ENCODE measurements around the gene SKIDA1.

The SKIDA1 gene

DNA sequence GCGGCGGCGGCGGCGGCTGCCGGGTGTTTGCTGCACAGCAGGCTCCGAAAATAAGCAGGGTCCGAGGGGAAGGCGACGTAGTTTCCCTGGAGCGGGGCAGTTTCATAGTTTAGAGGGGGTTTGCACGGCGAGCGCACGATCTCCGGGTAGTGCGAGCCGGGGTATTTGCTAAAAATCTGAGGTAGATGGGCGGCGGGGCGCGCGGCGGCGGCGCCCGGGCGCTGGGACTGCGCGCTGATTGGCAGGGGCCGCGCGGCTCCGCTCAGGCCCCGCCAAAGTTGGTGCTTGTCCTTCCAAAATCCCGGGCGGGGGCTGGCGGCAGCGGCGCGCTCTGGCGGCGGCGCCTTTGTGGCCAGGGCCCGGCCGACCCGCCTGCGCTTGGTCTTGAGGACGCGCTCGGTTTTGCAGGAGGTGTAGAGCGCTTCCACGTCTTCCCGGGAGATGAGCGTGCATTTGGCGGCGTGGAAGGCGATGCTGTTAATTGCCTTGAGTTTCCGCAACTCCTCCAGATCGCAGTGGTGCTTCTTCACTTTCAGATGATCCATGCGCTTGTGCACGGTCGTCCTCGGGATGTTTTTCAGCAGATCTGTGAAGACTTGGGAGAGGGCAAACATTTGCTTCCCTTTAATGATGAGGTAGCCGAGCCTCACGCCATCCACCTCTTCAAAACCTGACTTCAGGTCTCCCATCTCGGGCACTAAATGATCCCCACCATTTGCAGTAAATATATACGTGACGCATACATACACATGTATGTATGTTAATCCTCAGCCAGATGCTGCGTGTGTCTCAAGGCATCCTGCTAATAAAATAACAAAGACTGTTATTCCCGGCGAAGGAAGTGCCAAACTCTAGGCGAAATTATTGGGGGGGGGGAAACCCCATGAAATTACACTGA lies 8.1 kb downstream of the SKIDA1 start:
- in situ Hi-C loops (cut with MboI; ENCODE audit: low sequenced_read_pairs): no loop called here

DNA sequence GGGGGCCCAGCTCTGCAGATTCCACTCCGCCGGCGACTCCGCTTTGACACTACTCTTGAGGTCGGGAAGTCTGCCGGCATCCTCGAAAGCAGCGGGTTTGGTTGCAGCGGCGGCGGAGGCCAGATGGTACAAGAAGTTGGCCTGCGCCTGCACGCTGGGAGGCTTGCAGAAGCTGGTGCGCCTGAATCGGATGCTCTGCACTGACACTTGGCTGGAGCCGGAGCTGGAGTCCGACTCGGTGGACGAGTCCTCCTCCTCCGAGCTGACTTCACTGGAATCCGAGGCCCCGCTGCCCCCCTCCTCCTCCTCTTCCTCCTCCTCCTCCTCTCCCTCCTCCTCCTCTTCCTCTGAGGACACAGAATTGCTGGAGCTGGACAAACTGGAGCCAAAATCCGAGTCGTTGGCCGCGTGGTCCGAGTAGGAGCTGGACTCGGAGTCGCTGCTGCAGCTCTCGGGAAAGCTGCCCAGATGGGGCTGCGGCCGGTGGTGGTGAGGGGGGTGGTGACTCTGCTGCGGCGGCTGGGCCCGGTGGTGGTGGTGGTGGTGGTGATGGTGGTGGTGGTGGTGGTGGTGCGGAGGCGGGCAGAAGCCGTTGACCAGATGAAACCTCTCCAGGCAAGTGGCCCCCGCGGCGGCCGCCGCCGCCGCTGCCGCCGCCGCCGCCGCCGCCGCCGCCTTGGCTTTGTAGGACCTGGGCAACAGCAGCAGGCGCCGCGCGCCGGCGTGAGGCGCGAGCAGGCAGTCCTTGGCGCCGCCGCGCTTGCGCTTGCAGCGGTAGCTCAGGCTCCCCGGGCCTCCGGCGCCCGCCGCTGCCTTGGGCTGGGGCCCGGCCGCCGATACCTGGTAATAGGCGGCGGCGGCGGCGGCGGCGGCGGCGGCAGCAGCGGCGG lies 9.0 kb downstream of the SKIDA1 start:
- in situ Hi-C loops (cut with MboI; ENCODE audit: low sequenced_read_pairs): no loop called here

DNA sequence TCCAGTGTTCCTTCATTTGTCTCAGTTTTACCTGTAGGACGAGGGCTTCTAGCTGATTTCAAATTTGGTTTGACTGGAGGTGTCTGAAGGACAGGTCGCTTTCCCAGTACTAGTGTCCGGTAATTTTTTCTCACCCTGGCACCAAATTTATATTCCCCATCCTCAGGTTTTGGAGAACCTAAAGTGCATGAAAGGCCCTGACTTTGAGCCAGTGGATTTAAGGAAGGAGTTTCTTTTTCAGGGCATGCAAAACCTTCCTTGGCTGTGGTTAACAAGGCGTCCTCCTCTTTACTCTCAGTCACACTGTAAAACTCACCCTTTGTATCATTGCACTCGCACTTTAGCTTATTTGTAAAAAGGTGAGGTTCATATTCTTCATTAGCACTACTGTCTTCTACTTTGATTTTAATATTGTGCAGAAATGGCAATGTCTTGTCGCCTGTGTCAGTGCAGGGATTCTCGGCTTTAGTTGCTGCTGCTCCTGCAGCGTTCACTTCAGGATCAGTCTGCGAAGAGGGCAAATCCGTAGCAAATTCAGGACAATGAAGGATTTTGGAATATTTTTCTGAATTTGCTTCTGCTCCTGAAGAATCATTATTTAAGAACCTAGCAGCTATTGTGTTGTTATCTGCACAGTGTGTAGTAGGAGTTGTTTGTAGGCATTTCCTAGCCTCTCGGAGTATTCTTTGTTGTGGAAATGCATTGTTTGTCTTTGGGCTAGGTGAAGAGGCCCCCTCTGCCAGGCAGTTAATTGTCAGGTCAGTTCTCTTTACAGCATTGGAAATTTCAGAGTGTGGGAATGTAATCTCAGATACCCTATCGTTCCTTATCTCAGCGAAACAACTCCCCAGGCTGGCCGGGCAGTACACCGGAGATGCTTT lies 9.9 kb downstream of the SKIDA1 start:
- in situ Hi-C loops (cut with MboI; ENCODE audit: low sequenced_read_pairs): no loop called here

DNA sequence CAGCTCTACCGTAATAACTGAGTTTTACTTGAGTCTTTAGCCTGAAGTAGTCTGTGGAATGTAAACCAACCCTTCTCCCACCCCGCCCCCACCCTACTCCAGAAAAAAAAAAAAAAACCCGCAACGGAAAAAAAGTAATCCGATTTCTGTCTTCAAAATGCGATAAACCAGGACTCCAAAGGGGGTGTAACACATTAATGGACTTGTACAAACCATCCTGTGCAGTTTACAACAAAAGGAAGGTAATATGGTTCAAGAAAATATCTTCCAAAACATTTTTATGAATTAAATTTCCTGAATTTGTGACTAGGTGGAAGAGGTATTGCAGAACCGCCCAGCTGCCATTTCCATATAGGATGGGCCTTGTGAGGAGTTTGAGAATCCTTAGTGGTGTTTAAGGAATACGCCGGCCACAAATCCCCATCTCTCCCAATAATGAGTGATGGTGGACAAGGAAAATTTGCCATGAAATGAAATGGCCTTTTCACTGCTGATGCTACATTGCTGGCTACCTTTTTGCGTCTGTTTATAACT lies 10.6 kb downstream of the SKIDA1 start:
- in situ Hi-C loops (cut with MboI; ENCODE audit: low sequenced_read_pairs): no loop called here

- in situ Hi-C loops (cut with MboI; ENCODE audit: low sequenced_read_pairs): no loop called here
Measured at GRCh38 chr10:21514129-21514817, 11.2 kb downstream of the SKIDA1 start.

- in situ Hi-C loops (cut with MboI; ENCODE audit: low sequenced_read_pairs): no loop called here
Measured at GRCh38 chr10:21513405-21513788, 12.1 kb downstream of the SKIDA1 start.

GRCh38 chr10:21512573-21513404 lies 12.7 kb downstream of the SKIDA1 start:
- in situ Hi-C loops (cut with MboI; ENCODE audit: low sequenced_read_pairs): no loop called here

GRCh38 chr10:21511946-21512572 lies 13.4 kb downstream of the SKIDA1 start:
- in situ Hi-C loops (cut with MboI; ENCODE audit: low sequenced_read_pairs): no loop called here

GRCh38 chr10:21511095-21511570 lies 14.3 kb downstream of the SKIDA1 start:
- in situ Hi-C loops (cut with MboI; ENCODE audit: low sequenced_read_pairs): no loop called here

DNA sequence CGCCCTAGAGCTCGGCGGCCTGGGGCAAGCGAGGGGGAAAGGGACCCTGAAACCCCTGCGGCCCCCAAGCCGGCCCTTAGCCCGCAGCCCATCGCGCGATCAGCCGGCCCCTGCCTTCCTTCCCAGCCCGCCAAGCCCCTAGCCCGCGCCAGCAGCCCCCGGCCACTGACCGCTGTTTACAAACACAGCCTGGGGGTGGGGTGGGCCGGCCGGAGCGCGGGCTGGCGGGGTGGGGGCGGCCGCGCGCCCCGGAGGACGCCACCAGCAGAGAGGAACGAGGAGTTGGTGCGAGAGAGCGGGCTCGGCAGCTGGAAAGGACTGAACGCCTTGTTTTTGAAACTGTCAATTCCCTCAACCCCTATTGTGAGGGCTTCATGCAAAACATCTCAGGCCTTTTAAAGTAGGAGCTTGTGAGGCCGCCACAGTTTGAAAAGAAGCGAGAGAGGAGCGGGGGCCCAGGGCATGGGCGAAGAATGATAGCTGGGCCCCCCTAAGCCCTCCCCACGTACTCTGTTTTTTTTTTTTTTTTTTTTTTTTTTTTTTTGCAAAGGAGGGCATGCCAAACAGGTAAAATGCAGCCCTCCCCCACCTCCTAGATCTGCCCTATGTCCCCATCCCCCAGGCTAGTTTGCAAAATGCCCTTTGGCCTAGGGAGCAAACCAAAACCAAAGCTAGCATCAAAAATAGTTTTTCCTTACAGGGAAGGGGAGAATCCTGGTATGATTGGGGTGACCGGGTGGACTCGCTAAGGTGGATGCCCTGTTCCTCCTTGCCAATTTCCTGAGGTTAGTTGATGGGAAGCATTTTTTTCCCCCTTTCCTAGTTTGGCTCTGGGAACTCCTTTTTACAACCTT lies 15.0 kb downstream of the SKIDA1 start:
- in situ Hi-C loops (cut with MboI; ENCODE audit: low sequenced_read_pairs): no loop called here

GRCh38 chr10:21509341-21510240 lies 15.9 kb downstream of the SKIDA1 start:
- in situ Hi-C loops (cut with MboI; ENCODE audit: low sequenced_read_pairs): no loop called here

DNA sequence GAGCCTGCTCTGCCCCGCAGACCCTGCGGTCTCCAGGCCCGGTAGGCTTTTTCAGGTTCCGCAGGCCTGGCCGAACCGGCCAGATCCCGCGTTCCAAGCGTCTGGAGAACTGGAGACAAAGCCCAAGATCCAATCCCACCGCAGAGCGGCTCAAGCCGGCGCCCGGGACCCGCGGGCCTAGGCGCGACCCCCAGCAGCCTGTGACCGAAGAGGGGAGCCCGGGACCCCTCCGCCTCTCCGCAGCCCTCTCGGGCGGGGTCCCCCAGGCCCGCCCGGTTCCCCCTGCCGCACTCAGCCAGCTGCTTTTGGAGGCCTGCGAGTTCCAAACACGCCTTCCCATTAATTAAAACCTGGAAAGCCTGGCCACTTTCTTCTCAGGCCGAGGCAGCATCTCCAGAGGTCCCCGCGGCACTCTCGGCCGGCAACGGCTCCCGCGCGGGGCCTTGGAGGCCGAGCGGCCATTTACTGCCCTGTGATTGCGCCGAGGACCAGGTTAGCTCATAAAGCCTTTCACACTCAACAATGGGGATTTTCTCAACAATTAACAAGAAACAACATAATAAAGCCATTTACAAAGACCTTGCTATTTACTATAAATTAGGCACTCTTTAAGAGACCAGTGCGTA lies 16.7 kb downstream of the SKIDA1 start:
- in situ Hi-C loops (cut with MboI; ENCODE audit: low sequenced_read_pairs): no loop called here

- in situ Hi-C loops (cut with MboI; ENCODE audit: low sequenced_read_pairs): no loop called here
Measured at GRCh38 chr10:21507150-21507549, 18.3 kb downstream of the SKIDA1 start.

GRCh38 chr10:21506351-21506750 lies 19.1 kb downstream of the SKIDA1 start:
- in situ Hi-C loops (cut with MboI; ENCODE audit: low sequenced_read_pairs): no loop called here

DNA sequence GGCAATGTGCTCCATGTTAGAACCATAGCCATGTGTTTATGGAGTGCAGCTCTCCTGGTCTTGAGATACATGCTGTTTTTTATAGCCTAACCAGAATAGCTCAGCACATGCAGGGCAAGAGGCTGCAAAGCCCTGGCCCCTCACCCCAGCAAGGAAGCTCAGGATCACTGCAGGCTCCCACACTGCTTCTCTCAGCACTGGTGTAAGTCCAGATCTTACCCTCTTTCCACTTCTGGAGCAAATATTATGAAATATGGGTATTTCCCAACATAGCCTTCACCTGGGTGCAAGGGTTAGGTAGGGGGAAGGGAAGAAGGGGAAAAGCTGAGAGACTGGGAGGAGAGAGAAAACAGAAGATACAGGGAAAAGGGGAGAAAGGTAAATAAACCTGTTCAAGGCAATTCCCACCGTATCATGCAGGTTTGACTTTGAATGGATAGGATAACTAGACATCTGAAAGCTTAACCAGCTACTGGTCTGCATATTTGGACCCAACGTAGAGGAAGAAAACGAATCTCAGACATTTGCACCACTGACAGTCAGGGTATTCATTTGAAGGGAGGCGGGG lies 19.7 kb downstream of the SKIDA1 start:
- in situ Hi-C loops (cut with MboI; ENCODE audit: low sequenced_read_pairs): no loop called here

DNA sequence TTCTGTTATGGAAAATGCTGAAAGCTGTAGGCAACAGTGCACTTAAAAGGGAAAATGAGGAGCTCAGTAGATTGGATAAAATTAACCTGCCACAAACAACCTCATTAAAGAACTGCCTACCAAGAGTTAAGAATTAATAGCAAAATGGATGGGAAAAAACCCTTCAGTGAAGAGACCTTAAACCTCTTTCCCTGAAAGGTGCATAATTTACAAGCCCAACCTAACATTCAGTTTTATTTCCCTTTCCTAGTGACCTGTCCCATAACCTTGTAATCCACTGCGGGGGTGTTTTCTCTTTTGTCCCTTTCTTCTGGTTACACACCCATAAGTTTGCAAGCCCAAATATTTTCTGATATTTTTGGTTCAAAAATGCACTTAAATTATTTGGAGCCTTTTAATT lies 21.9 kb downstream of the SKIDA1 start:
- in situ Hi-C loops (cut with MboI; ENCODE audit: low sequenced_read_pairs): no loop called here
